T-helper 17 cell (primary cell): ENCODE results near the gene KLF15. TPM values are rescaled to one million over a fixed set of nuclear protein-coding genes. Genes with fewer than 3 reads are reported as not detected.

Source experiments
- ATAC-seq: fragments of 150-1000 bp; cut with Tn5 transposase; 2 replicates; pipeline ENCODE4 v1.10.0; 2021; ENCODE audit warnings: mild to moderate bottlenecking, moderate library complexity
- DNase-seq, 3 donors: peaks; one replicate each; pipeline versions ENCODE4 v3.0.0 to v3.0.0-alpha.2; 2020 to 2021
- H3K9me3 ChIP-seq: one replicate; pipeline ENCODE4 v1.7.0; 2013; ENCODE audit warnings: low read length, mild to moderate bottlenecking; ENCODE audit not compliant: control insufficient read depth, poor library complexity, severe bottlenecking
- H3K27ac Mint-ChIP-seq: one replicate; pipeline ENCODE4 v1.8.0; 2022; ENCODE audit warnings: mild to moderate bottlenecking, moderate library complexity, mixed read lengths
- H3K27me3 Mint-ChIP-seq: one replicate; pipeline ENCODE4 v1.8.0; 2022; ENCODE audit warnings: mixed read lengths
- H3K36me3 Mint-ChIP-seq: one replicate; pipeline ENCODE4 v1.8.0; 2022; ENCODE audit warnings: low read depth, mixed read lengths
- H3K4me1 Mint-ChIP-seq: one replicate; pipeline ENCODE4 v1.8.0; 2022; ENCODE audit warnings: mild to moderate bottlenecking, mixed read lengths
- H3K4me3 Mint-ChIP-seq: one replicate; pipeline ENCODE4 v1.8.0; 2022; ENCODE audit warnings: mild to moderate bottlenecking, moderate library complexity, mixed read lengths
- total RNA-seq, 4 donors: library from RNA in 2 of 4; stranded (reverse) in 2 of 4; gene quantifications; one replicate each; pipeline ENCODE4 v1.2.3 and lab custom pipeline; 2022 to 2026

KLF15 gene
- total RNA-seq, 2 donors from 2014 or later: 0.39 TPM; not detected in 1

- no peak for ATAC-seq
- Mint-ChIP-seq H3K27ac (no peak overlapping the region), H3K4me3 (no peak overlapping the region), H3K27me3 (peaks cover 63% of the 10 kb centered on the region), H3K4me1 (peaks cover 7% of the 10 kb centered on the region), H3K36me3 (peaks cover 2% of the 10 kb centered on the region)
- no peaks in the 10 kb centered on the region for H3K9me3 ChIP-seq
- DNase-seq: no peak
Observed at GRCh38 chr3:126364130-126364695, 7.0 kb upstream of the KLF15 start.

- no peak overlapping the region for H3K27ac Mint-ChIP-seq
- ATAC-seq: no peak
Observed at GRCh38 chr3:126361211-126361610, 4.0 kb upstream of the KLF15 start.

DNA sequence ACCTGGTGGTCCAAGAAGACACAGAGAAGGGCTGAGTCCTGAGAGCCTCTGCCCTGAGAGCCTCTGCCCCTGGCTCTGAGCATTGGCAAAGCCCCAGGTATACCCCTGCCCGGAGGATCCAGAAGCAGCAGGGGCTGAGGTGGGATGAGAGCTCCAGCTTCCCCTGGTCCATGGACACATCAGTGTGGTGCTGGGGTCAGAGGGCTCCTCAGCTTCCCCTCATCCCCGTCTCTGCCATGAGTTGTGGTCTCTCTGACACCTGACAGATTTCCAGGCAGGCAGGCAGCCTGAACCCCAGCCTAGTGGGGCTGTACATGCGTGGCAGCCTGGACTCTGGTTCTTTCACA, 3.5 kb upstream of the KLF15 start:
- DNase-seq (no peak), ATAC-seq (no peak)
- H3K4me1 Mint-ChIP-seq: peaks cover 14% of the 10 kb centered on the region
- peaks cover 5% of the 10 kb centered on the region for H3K36me3 Mint-ChIP-seq
- H3K4me3 Mint-ChIP-seq: no peak overlapping the region
- no peak overlapping the region for H3K27ac Mint-ChIP-seq
- no peaks in the 10 kb centered on the region for H3K9me3 ChIP-seq
- peaks cover 72% of the 10 kb centered on the region for H3K27me3 Mint-ChIP-seq

More at GRCh38 chr3:126361211-126361610, 4.0 kb upstream of the KLF15 start:
- no peaks in the 10 kb centered on the region for H3K9me3 ChIP-seq
- no peak for DNase-seq
- no peak overlapping the region for H3K4me3 Mint-ChIP-seq
- H3K27me3 Mint-ChIP-seq: peaks cover 70% of the 10 kb centered on the region
- H3K36me3 Mint-ChIP-seq: peaks cover 3% of the 10 kb centered on the region
- peaks cover 12% of the 10 kb centered on the region for H3K4me1 Mint-ChIP-seq

DNA sequence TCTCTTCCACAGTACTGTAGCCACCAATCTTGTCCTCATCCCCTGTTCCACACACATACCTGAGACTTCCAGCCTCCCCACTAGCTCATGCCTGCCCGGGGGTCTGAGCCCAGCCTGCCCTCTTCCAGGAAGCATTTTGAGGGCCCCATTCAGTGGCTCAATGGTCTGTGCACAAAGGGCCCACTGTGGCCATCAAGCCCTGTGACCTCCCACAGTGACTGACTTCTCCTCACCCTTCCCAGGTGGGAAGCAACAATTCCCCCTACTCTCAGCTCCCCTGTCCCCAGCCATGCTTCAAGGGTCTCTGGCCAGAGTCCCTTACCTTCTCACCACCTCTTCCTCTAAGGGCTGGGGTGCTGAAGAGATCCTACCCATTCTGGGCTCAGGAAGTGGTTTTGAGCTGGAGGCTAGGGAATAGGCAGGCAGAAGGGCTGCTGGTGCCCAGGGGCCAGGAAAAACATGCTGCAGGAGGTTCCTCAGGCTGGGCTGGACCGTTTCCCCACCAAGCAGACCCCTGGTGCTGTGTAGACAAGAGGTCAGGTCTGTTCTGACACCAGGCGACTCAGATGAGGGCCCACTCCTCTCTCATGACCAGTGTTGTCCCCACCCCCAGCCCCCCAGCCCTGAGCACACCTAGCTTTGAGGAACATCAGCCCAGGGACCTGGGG, 3.0 kb upstream of the KLF15 start:
- Mint-ChIP-seq H3K4me1 (peaks cover 14% of the 10 kb centered on the region), H3K4me3 (no peak overlapping the region), H3K27me3 (peaks cover 74% of the 10 kb centered on the region), H3K36me3 (peaks cover 9% of the 10 kb centered on the region), H3K27ac (no peak overlapping the region)
- DNase-seq (no peak), ATAC-seq (no peak)
- no peaks in the 10 kb centered on the region for H3K9me3 ChIP-seq

DNA sequence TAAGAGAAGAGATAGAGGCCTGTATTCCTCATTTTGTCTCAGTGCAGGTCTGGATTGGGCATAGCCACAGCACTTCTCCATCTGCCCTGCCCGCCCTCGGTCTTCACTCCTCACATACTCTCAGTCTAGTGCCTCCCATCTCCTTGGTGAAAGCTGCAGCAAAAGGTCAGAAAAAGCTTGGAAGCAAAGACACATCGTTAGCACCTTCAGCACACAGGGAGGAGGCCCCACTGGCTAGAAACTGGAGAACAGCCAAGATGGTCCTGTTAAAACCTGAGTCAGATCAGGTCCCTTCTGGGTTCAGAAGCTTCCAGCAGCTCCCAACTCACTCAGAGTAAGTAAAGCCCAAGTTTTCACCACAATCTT, 1.6 kb upstream of the KLF15 start:
- DNase-seq: no peak
- Mint-ChIP-seq H3K4me3 (no peak overlapping the region), H3K36me3 (peaks cover 9% of the 10 kb centered on the region), H3K4me1 (peaks cover 12% of the 10 kb centered on the region), H3K27me3 (peaks cover 65% of the 10 kb centered on the region), H3K27ac (no peak overlapping the region)
- ATAC-seq: no peak
- H3K9me3 ChIP-seq: no peaks in the 10 kb centered on the region

GRCh38 chr3:126358038-126358815, 1.0 kb upstream of the KLF15 start:
- H3K9me3 ChIP-seq: no peaks in the 10 kb centered on the region
- Mint-ChIP-seq H3K27me3 (peaks cover 64% of the 10 kb centered on the region), H3K27ac (no peak overlapping the region), H3K36me3 (peaks cover 9% of the 10 kb centered on the region), H3K4me3 (peak overlapping the region; percentile 90), H3K4me1 (peaks cover 9% of the 10 kb centered on the region)
- no peak for DNase-seq
- no peak for ATAC-seq

GRCh38 chr3:126356373-126357264, 589 bp downstream of the KLF15 start:
- no peak overlapping the region for H3K27ac Mint-ChIP-seq
- peaks cover 8% of the 10 kb centered on the region for H3K36me3 Mint-ChIP-seq
- ATAC-seq: peak; percentile 3
- H3K27me3 Mint-ChIP-seq: peaks cover 52% of the 10 kb centered on the region
- peaks cover 8% of the 10 kb centered on the region for H3K4me1 Mint-ChIP-seq
- DNase-seq: no peak
- H3K4me3 Mint-ChIP-seq: peak overlapping the region; percentile 95
- no peaks in the 10 kb centered on the region for H3K9me3 ChIP-seq

DNA sequence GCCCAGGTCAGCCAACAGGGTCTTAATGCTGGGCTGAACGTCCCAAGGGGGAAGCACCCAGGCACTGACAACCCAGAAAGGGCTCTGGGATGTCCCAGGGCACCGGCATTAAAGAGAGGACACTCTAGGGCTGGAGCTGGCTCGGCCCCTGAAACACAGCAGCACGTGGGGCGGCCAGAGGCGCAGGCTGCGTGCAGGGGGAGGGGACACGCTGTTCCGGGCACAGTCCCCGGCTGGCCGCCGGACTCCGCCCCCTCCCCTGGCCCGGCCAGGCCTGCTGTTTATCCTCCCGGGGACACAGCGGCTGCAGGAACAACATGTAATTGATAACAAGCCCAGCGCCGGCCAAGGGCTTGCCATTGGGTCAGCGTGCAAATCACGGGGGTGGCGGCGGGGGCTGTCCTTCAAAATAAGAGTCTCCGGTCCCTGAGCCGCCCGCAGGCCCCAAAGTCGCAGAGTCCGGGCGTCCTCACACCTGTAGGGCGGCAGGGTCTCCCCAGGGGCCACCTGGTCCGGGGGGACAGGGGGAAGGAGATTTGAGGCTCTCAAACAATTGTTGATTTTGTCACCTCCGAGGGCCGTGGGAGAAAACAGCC, 1.3 kb downstream of the KLF15 start:
- Mint-ChIP-seq H3K4me3 (peak overlapping the region; percentile 95), H3K4me1 (peaks cover 8% of the 10 kb centered on the region), H3K27me3 (peaks cover 45% of the 10 kb centered on the region), H3K36me3 (peaks cover 8% of the 10 kb centered on the region), H3K27ac (no peak overlapping the region)
- no peak for ATAC-seq
- DNase-seq: no peak
- no peaks in the 10 kb centered on the region for H3K9me3 ChIP-seq

GRCh38 chr3:126355251-126355650, 2.0 kb downstream of the KLF15 start:
- Mint-ChIP-seq H3K27ac (no peak overlapping the region), H3K4me3 (peak overlapping the region; percentile 82), H3K27me3 (peaks cover 40% of the 10 kb centered on the region), H3K4me1 (peaks cover 8% of the 10 kb centered on the region), H3K36me3 (peaks cover 8% of the 10 kb centered on the region)
- DNase-seq (no peak), ATAC-seq (no peak)
- H3K9me3 ChIP-seq: no peaks in the 10 kb centered on the region

DNA sequence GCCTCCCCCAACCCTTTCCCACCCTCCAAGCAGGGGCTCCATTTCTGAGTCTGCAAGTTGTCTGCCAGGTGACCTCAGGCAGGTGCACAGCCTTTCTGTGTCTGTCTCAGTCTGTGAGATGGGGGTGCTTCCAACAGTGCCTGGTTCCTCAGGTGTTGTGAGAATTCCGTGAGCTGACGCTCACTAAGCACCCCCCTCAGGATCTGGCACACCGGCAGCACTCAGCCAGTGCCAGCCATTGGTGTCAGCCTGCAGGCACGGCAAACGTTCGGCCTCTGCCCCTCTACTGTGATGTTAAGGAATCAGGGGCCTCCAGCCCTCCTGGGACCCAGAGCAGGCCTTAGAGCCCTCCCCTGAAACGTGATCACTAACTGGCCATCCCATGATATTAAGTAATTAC, 2.4 kb downstream of the KLF15 start:
- Mint-ChIP-seq H3K27ac (no peak overlapping the region), H3K27me3 (peaks cover 36% of the 10 kb centered on the region), H3K4me1 (peaks cover 8% of the 10 kb centered on the region), H3K36me3 (peaks cover 8% of the 10 kb centered on the region), H3K4me3 (no peak overlapping the region)
- DNase-seq (no peak), ATAC-seq (no peak)
- H3K9me3 ChIP-seq: no peaks in the 10 kb centered on the region

DNA sequence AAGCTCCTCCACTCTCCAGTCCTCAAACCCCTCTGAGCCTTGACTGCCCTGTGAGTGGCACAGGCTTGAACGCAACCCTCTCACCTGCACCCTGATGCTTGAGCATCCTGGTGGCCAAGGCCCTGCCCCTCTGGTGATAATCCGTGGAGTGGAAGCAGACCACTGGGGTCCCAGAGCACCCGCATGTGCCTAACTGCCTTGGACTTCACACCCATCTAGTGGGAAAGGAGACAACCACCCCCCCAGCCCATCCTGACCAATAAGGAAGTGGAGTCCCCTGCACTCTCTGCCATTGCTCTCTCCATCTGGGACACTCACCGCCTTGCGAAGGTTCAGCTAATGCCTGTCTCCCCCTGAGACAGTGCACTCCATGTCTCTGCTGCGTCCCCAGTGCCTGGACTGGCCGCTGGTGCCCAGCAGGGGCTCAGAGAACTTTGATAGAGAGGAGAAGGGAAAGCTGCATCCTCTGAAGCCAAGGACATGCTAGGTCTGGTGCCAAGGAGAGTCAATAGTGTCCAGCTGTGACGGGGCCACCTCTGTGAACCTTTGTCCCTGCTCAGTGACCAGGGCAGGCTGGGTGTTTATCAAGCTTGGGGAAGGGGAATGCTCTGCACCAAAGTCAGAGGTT, 3.4 kb downstream of the KLF15 start:
- H3K27me3 Mint-ChIP-seq: peaks cover 26% of the 10 kb centered on the region
- H3K9me3 ChIP-seq: no peaks in the 10 kb centered on the region
- no peak overlapping the region for H3K27ac Mint-ChIP-seq
- no peak overlapping the region for H3K4me3 Mint-ChIP-seq
- H3K36me3 Mint-ChIP-seq: peaks cover 8% of the 10 kb centered on the region
- H3K4me1 Mint-ChIP-seq: peaks cover 8% of the 10 kb centered on the region
- ATAC-seq: no peak
- no peak for DNase-seq
